HG03442 (cell line): ENCODE results near the gene MCTP2.
A peak's percentile ranks its signal among the peaks of the same experiment; 100 is the strongest.

Experiments used
- ATAC-seq: cut with Tn5 transposase; IDR thresholded peaks from one replicate; pipeline ENCODE4 v1.9.1; 2021; ENCODE audit warnings: mild to moderate bottlenecking, moderate library complexity; ENCODE audit not compliant: unreplicated experiment

The MCTP2 gene

GRCh38 chr15:94293411-94294402 is 62.3 kb downstream of the MCTP2 start:
- ATAC-seq, result no peak

- no peak for ATAC-seq
Observed at GRCh38 chr15:94294556-94294955, 63.2 kb downstream of the MCTP2 start.

- no peak for ATAC-seq
Observed at GRCh38 chr15:94295275-94295674, 63.9 kb downstream of the MCTP2 start.

GRCh38 chr15:94296717-94297116 is 65.4 kb downstream of the MCTP2 start:
- no peak for ATAC-seq

- ATAC-seq, result no peak
Observed at GRCh38 chr15:94297558-94297957, 66.2 kb downstream of the MCTP2 start.

- no peak for ATAC-seq
Observed at GRCh38 chr15:94298364-94298763, 67.0 kb downstream of the MCTP2 start.

- ATAC-seq, result no peak
Observed at GRCh38 chr15:94300612-94301011, 69.3 kb downstream of the MCTP2 start.

- peak; percentile 38 for ATAC-seq
Observed at GRCh38 chr15:94305133-94305532, 73.8 kb downstream of the MCTP2 start.

- peak; percentile 90 for ATAC-seq
Observed at GRCh38 chr15:94306700-94307650, 75.6 kb downstream of the MCTP2 start.

GRCh38 chr15:94312946-94313345 is 81.6 kb downstream of the MCTP2 start:
- ATAC-seq, result no peak

GRCh38 chr15:94314639-94315038 is 83.3 kb downstream of the MCTP2 start:
- no peak for ATAC-seq

GRCh38 chr15:94317211-94317610 is 85.8 kb downstream of the MCTP2 start:
- no peak for ATAC-seq

- ATAC-seq, result no peak
Observed at GRCh38 chr15:94322141-94322540, 90.8 kb downstream of the MCTP2 start.

GRCh38 chr15:94323076-94323475 is 91.7 kb downstream of the MCTP2 start:
- ATAC-seq, result no peak

- peak; percentile 83 for ATAC-seq
Observed at GRCh38 chr15:94324117-94324826, 92.9 kb downstream of the MCTP2 start.

GRCh38 chr15:94324835-94325767 is 93.7 kb downstream of the MCTP2 start:
- ATAC-seq, result no peak

GRCh38 chr15:94327356-94327936 is 96.1 kb downstream of the MCTP2 start:
- ATAC-seq, result peak; percentile 53

- ATAC-seq, result no peak
Observed at GRCh38 chr15:94331731-94332130, 100.4 kb downstream of the MCTP2 start.

- no peak for ATAC-seq
Observed at GRCh38 chr15:94335616-94336015, 104.3 kb downstream of the MCTP2 start.
